IMR-90 (cell line): ENCODE measurements around the gene GDF10. TPM values are rescaled to one million over a fixed set of nuclear protein-coding genes. Genes with fewer than 3 reads are reported as not detected.

Experiments used
- ATAC-seq: fragments of 200-7000 bp; cut with Tn5 transposase; 2 replicates; pipeline ENCODE4 v1.9.1; 2020; ENCODE audit warnings: low read depth, mild to moderate bottlenecking, moderate library complexity
- BruUV-seq: library from RNA; stranded (reverse); fragments of 400-500 nt; replicated peaks from 2 replicates; lab custom pipeline; 2021; lab: Mats Ljungman, UMichigan
- CTCF ChIA-PET: fragments of 300-600 bp; formaldehyde crosslinking; extraction: SDS; loops from one replicate; lab custom pipeline; 2021; ENCODE audit warnings: antibody characterized with exemption; lab: Yijun Ruan, JAX
- POLR2A ChIA-PET: fragments of 300-600 bp; sonication (Branson Sonifier 250); formaldehyde crosslinking; loops from one replicate; lab custom pipeline; 2022; ENCODE audit warnings: antibody characterized with exemption; ENCODE audit not compliant: unreplicated experiment; lab: Charles Lee
- DNase-seq: peaks from one replicate; pipeline ENCODE4 v3.0.0; 2013
- H2AFZ ChIP-seq: replicated peaks from 2 replicates; pipeline ENCODE3; 2013; ENCODE audit warnings: low read length, mild to moderate bottlenecking; ENCODE audit not compliant: poor library complexity
- H2AK5ac ChIP-seq: 2 replicates; pipeline ENCODE4 v1.6.1; 2013; ENCODE audit warnings: low read depth, low read length, inconsistent platforms
- H2AK9ac ChIP-seq: replicated peaks from 2 replicates; pipeline ENCODE3; 2013; ENCODE audit warnings: mild to moderate bottlenecking, low read depth, low read length, moderate library complexity; ENCODE audit not compliant: poor library complexity
- H2BK120ac ChIP-seq: 2 replicates; pipeline ENCODE4 v1.6.1; 2013; ENCODE audit warnings: low read depth, low read length, inconsistent platforms
- H2BK15ac ChIP-seq: 3 replicates; pipeline ENCODE4 v1.6.1; 2013; ENCODE audit warnings: low read depth, low read length, inconsistent platforms
- H2BK20ac ChIP-seq: 2 replicates; pipeline ENCODE4 v1.6.1; 2013; ENCODE audit warnings: low read depth, mild to moderate bottlenecking, inconsistent platforms, low read length, moderate library complexity
- H2BK5ac ChIP-seq: 2 replicates; pipeline ENCODE4 v1.6.1; 2013; ENCODE audit warnings: mild to moderate bottlenecking, low read depth, low read length, inconsistent platforms; ENCODE audit not compliant: poor library complexity, severe bottlenecking
- H3K14ac ChIP-seq: replicated peaks from 2 replicates; pipeline ENCODE4 v1.6.1; 2013; ENCODE audit warnings: low read depth, low read length, inconsistent platforms
- H3K18ac ChIP-seq: 2 replicates; pipeline ENCODE4 v1.6.1; 2013; ENCODE audit warnings: low read depth, low read length, control low read depth
- H3K23ac ChIP-seq: 2 replicates; pipeline ENCODE4 v1.6.1; 2013; ENCODE audit warnings: low read depth, low read length, inconsistent platforms
- H3K27ac ChIP-seq: 2 replicates; pipeline ENCODE4 v1.5.1; 2013; ENCODE audit warnings: mild to moderate bottlenecking, control low read depth, low read length; ENCODE audit not compliant: insufficient read depth
- H3K27me3 ChIP-seq: 2 replicates; pipeline ENCODE4 v1.6.1; 2013; ENCODE audit warnings: low read length; ENCODE audit not compliant: control insufficient read depth, insufficient read depth
- H3K36me3 ChIP-seq: 2 replicates; pipeline ENCODE4 v1.6.1; 2013; ENCODE audit warnings: low read length, mixed read lengths; ENCODE audit not compliant: control insufficient read depth, insufficient read depth
- H3K4ac ChIP-seq: 2 replicates; pipeline ENCODE4 v1.6.1; 2013; ENCODE audit warnings: low read depth, low read length, inconsistent platforms
- H3K4me1 ChIP-seq: 2 replicates; pipeline ENCODE4 v1.6.1; 2013; ENCODE audit warnings: low read length, mixed read lengths; ENCODE audit not compliant: control insufficient read depth, insufficient read depth
- H3K4me2 ChIP-seq: 2 replicates; pipeline ENCODE4 v1.6.1; 2013; ENCODE audit warnings: low read depth, mild to moderate bottlenecking, control low read depth, low read length, moderate library complexity
- H3K4me3 ChIP-seq: 2 replicates; pipeline ENCODE4 v1.5.1; 2013; ENCODE audit warnings: low read depth, mild to moderate bottlenecking, control low read depth, low read length, moderate library complexity; ENCODE audit not compliant: insufficient read depth
- H3K56ac ChIP-seq: 2 replicates; pipeline ENCODE4 v1.6.1; 2013; ENCODE audit warnings: low read length, inconsistent platforms; ENCODE audit not compliant: insufficient read depth; ENCODE audit errors: extremely low read depth
- H3K79me1 ChIP-seq, 2 experiments: 2 replicates each; pipeline ENCODE4 v1.6.1; 2013; ENCODE audit warnings: low read length in 2 of 2, inconsistent platforms in 1 of 2, low read depth in 1 of 2
- H3K9ac ChIP-seq: 2 replicates; pipeline ENCODE4 v1.6.1; 2013; ENCODE audit warnings: low read depth, low read length, control low read depth
- H3K9me1 ChIP-seq: 2 replicates; pipeline ENCODE4 v1.6.1; 2013; ENCODE audit warnings: low read length, inconsistent platforms; ENCODE audit not compliant: insufficient read depth
- H3K9me3 ChIP-seq: 2 replicates; pipeline ENCODE4 v1.6.1; 2013; ENCODE audit warnings: low read length; ENCODE audit not compliant: control insufficient read depth, insufficient read depth
- H4K20me1 ChIP-seq: 2 replicates; pipeline ENCODE4 v1.6.1; 2013; ENCODE audit warnings: low read length, inconsistent platforms; ENCODE audit not compliant: insufficient read depth
- H4K5ac ChIP-seq: 2 replicates; pipeline ENCODE4 v1.6.1; 2013; ENCODE audit warnings: mild to moderate bottlenecking, low read depth, low read length, control low read depth
- H4K8ac ChIP-seq, 2 experiments: 2 replicates each; pipeline ENCODE4 v1.6.1; 2013; ENCODE audit warnings: low read depth in 2 of 2, low read length in 2 of 2, control low read depth in 1 of 2, inconsistent platforms in 1 of 2
- H4K91ac ChIP-seq: 2 replicates; pipeline ENCODE4 v1.6.1; 2013; ENCODE audit warnings: low read depth, low read length, inconsistent platforms; ENCODE audit not compliant: insufficient read depth
- NFE2L2 ChIP-seq: fragments of 150-350 bp; IDR thresholded peaks from 2 replicates; pipeline ENCODE4 v1.6.1; 2016; ENCODE audit warnings: low read depth, mild to moderate bottlenecking, low read length
- POLR2A ChIP-seq: IDR thresholded peaks from 2 replicates; pipeline ENCODE4 v1.6.1; 2012; ENCODE audit warnings: mild to moderate bottlenecking, low read depth, low read length
- RFX5 ChIP-seq: IDR thresholded peaks from 2 replicates; pipeline ENCODE4 v1.8.0; 2012; ENCODE audit warnings: low read depth, mild to moderate bottlenecking, low read length, moderate library complexity
- SMC3 ChIP-seq: fragments of 150-350 bp; IDR thresholded peaks from 2 replicates; pipeline ENCODE4 v1.6.1; 2016; ENCODE audit warnings: low read depth, mild to moderate bottlenecking, antibody characterized with exemption, low read length, moderate library complexity
- WGBS, 2 experiments: methylation state at CpG; one replicate each; pipeline versions ENCODE4 v1.1.5 to v1.1.7; 2013; ENCODE audit warnings: missing lambda C conversion rate in 2 of 2; ENCODE audit not compliant: insufficient read length in 1 of 2; ENCODE audit errors: extremely low coverage in 2 of 2; 5-methylcytosine and 5-hydroxymethylcytosine counted together
- dilution Hi-C: fragments of 300-500 bp; cut with HindIII; formaldehyde crosslinking; loops from one replicate; pipeline ENCODE4 v1.14.3; 2018; ENCODE audit warnings: low sequenced_read_pairs; ENCODE audit not compliant: unreplicated experiment
- in situ Hi-C: fragments of 300-500 bp; cut with MboI; formaldehyde crosslinking; loops from 3 replicates; pipeline ENCODE4 v1.14.3; 2019; ENCODE audit warnings: low sequenced_read_pairs, inconsistent platforms, mixed read lengths
- intact Hi-C: fragments of 100-400 bp; cut with micrococcal nuclease; formaldehyde crosslinking; loops from 2 replicates; pipeline ENCODE4 v1.10.0; 2022
- polyA plus RNA-seq, 3 experiments: library from polyadenylated mRNA; depleted of rRNA; stranded (reverse); fragments of >200 nt; gene quantifications; 2 replicates each; pipeline ENCODE4 v1.2.3, GENCODE V29; 2012; ENCODE audit warnings: low replicate concordance in 1 of 3
- total RNA-seq: library from RNA; depleted of rRNA; stranded (reverse); fragments of >200 nt; gene quantifications from 2 replicates; pipeline ENCODE4 v1.2.3, GENCODE V29; 2012

Gene GDF10
- total and polyA plus RNA-seq, 2 of the 4 experiments (the other 2 are of a cell fraction), result 0.34 TPM; not detected in 1

- no TSS peak for BruUV-seq
- Histone ChIP-seq H2AK9ac (no peak overlapping the region), H3K23ac (no peak overlapping the region), H3K79me1 (no peaks in the 10 kb centered on the region), H3K27ac (no peak overlapping the region), H3K56ac (no peak overlapping the region), H4K5ac (no peak overlapping the region), H3K27me3 (peaks cover 45% of the 10 kb centered on the region), H2AK5ac (no peak overlapping the region), H3K9me3 (no peaks in the 10 kb centered on the region), H3K18ac (no peak overlapping the region), H2BK20ac (no peak overlapping the region), H4K91ac (no peak overlapping the region), H3K36me3 (no peaks in the 10 kb centered on the region), H2AFZ (no peak overlapping the region), H4K8ac (no peak overlapping the region), H3K14ac (no peak overlapping the region), H2BK5ac (no peak overlapping the region), H3K4me2 (no peak overlapping the region), H2BK120ac (no peak overlapping the region), H3K4ac (no peak overlapping the region), H3K9me1 (no peaks in the 10 kb centered on the region), H3K4me1 (no peaks in the 10 kb centered on the region), H3K9ac (no peak overlapping the region), H3K4me3 (no peak overlapping the region), H2BK15ac (no peak overlapping the region), H4K20me1 (no peaks in the 10 kb centered on the region)
- WGBS, 2 experiments, result 89% methylated on average over 4 of the region's 8 CpGs; no CpG with 5 or more reads in 1 of the 2 experiments
- dilution Hi-C loops, result no loop called here
- in situ Hi-C loops, result no loop called here
- intact Hi-C loops, result no loop called here
- TF ChIP-seq POLR2A (no peak), RFX5 (no peak), NFE2L2 (no peak), SMC3 (no peak)
- ChIA-PET CTCF (no interaction called here), POLR2A (no interaction called here)
- DNase-seq (no peak), ATAC-seq (no peak)
Observed at GRCh38 chr10:47321521-47322195, 21.7 kb downstream of the GDF10 start.
